GM19397 (cell line): ENCODE results near the gene BRAF.
"Not testable (repeated sequence)": the region's sequence is repeated elsewhere in the genome, so short reads cannot be mapped to it uniquely, and the experiment has no call there.

ENCODE experiments used
- ATAC-seq: cut with Tn5 transposase; IDR thresholded peaks from one replicate; pipeline ENCODE4 v1.9.1; 2021; ENCODE audit warnings: mild to moderate bottlenecking, moderate library complexity; ENCODE audit not compliant: unreplicated experiment

The BRAF gene

DNA sequence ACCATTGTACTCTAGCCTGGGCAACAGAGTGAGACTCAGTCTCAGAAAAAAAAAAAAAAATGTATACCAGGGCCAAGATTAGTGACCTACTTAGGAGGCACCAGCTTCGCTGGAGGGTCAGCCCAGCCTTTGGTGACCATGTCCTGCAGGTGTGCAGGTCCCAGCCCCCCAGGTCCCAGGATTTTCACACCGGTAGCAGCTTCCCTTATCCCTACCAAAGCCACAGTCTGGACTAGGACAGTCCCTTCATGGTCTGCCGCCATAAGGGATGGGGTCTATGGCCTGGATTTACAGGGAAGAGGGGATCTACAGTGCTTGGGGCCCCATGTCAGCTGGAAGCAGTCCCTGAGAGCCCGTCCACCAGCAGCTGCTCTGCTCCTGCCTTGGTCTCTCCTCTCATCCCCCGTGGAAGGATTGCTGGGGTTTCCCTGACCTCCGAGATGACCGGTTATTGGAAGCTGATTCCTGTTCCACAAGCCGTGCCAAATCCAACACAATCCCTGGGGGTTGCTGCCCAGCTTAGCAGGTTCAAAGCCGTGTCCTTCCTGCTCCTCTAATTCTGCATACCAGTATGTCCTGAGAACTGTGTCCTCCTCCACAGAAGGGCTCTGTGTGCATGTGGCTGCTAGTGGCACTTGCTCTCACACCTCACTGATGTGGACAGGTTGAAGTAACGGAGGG, 239.2 kb downstream of the BRAF start:
- ATAC-seq: no peak

DNA sequence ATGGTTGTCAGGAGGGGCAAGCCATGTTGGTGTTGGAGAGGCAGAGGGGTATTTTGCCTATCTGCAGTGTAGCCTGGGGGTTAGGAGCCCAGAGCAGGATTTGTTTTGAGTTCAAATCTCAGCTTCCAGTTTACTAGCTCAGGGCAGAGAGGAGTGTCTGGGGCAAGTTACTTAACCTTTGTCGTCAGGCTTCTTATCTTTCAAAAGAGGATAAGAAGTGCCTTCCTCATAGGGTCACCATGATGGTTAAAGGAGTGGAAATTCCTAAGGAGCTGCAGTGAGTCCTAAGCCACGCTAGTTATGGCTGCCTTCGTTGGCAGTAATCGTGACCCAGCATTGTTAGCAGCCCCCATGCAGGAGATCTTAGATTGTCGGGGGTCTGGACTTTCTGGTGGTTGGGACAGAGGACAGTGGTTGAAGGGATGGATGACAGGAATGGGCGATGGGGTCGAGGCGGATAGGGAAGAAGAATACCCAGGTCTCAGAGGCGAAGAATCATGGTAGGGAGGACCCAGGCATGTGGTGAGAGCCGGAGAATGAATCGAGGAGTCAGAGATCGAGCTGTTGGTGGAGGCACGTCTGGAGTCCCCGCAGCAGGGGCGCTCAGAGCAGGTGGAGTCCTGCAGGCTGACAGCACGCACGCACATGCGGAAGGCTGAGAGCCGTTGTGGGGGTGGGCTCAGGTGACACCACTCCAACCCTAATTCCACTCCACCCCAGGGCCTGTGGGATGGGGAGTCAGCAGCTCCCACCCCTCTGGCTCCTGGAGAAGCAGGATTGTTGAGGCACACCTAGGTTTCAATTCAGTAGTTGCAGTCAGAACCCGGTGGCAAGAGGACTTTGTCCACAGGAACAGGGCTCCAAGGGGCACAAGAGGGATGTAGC, 240.4 kb downstream of the BRAF start:
- ATAC-seq: no peak

DNA sequence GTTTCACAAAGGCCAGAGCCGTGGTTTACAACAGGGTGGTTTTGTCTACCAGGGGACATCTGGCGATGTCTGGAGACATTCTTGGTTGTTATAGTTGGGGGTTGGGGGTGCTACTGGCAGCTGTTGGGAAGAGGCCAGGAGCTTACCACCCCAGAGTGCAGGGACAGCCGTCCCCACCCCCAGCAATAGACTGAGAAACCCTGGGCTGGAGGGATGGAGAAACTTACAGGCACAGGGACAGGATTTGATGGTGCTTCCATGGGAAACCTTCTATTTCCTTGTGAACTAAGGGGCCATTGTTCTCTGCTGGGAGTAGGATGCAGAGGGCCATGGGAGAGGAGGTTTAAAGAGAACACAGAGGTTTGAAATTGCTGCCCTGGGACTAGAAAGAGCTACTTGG, 241.1 kb downstream of the BRAF start:
- no peak for ATAC-seq

DNA sequence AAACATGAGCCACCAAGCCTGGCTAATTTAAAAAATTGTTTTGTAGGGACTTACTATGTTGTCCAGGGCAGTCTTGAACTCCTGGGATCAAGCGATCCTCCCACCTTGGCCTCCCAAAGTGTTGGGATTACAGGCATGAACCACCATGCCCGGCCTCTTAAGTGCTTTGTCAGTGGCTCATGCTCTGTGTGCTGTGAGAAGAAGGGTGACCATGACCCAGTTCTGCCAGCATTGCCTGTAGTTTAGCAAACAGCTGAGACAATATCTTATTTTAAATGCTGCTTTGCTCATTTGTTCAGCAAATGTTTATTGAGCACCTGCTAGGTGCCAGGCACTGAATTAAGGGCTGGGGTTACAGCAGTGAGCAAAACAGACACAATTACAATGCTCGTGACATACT, 243.0 kb downstream of the BRAF start:
- no peak for ATAC-seq

DNA sequence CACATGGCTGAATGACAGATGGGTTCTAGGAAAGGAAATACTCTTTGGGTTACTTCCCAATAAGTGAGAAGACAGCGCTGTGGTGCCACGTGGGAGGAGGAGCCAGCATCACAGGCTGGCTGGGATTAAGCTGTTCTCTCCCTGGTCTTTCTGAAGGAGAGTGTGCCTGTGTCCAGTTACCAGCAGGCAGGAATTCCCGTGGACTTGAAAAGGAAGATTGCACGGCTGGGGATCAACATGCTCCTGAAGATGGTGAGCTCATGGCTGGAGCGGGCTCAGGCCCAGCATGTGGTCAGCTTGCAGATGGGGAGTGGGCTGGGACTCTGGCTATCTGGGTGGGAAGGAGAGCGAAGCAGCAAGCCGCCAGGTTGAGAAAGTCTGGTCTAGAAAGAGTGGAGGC, 243.8 kb downstream of the BRAF start:
- ATAC-seq: no peak

DNA sequence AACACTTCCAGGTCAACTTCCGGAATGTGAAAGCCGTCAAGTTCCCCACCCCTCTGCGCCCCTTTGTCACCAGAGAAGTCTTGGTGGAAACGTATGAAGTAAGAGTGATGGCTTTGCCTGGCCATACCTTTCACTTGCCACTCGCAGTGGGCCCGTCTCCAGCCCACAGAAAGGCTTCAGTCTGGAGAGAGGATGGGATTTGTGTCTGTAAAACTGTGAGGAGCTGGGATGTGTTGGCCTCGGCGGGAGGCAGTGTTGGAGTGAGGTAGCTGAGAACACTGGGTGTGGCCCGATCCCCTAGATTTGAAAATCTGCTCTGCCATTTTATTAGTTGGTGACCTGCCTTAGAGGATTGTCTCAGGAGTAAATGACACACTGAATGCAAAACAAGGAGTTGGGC, 245.5 kb downstream of the BRAF start:
- ATAC-seq: no peak

DNA sequence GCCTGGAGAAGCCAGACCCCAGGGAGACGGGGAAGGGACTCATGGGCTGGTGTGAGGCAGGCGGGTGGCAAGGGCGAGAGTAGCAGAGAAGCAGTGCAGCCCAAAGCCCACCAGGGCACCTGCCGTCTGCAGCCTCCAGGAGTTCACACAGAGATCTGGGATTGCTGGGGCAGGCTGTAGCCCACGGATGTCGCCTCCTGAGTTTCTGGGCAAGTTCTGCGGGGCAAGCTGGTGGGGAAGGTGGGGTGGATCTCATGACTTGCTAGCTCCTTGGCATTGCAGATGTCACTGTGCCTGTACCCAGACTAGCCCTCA, 246.0 kb downstream of the BRAF start:
- no peak for ATAC-seq

DNA sequence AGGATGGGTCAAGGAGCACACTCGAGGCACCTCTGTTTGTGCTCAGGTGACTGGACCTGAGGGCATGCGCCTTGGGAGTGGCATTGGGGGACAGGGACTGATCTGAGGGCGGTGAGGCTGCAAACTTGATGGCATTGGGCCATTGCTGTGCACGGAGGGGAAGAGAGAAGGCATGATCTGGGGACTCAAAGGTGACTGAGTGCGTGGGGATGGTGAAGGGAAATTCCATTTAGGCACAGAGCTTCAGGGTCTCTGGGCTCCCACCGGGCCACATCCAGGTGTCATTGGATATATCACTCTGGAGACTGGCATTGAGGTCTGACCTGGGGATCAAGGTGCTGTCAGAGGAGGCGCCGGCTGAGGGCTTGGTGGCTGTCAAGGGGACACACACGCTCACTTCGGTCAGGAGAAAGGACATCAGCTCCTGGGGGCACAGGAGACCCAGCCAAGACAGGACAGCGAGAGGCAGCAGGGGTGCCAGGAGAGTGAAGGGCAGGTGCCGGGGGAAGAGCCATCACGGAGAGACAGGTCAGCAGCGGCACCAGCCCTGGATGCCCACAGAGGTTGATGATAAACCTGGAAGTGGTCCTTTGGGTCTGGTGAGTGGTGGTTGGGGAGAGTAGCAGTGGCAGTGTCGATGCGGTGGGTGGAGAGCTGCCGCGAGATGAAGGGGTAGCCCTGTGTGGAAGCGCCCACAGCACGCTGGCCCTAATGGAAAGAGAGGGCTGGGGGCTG, 246.5 kb downstream of the BRAF start:
- ATAC-seq: no peak

DNA sequence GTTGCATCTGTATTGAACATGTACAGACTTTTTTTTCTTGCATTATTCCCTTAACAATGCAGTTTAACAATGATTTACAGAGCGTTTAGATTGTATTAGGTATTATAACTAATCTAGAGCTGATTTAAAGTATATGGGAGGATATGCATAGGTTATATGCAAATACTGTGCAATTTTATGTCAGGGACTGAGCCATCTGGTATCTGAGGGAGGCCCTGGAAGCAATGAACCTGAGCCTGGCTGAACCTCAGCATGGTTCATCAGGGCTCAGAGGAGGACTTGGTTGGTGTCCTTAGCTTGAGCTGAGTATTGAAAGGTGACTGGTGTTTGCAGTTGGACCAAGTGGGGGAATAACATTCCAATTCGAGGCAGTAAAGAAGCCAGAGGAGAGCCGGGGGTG, 247.2 kb downstream of the BRAF start:
- ATAC-seq: no peak

DNA sequence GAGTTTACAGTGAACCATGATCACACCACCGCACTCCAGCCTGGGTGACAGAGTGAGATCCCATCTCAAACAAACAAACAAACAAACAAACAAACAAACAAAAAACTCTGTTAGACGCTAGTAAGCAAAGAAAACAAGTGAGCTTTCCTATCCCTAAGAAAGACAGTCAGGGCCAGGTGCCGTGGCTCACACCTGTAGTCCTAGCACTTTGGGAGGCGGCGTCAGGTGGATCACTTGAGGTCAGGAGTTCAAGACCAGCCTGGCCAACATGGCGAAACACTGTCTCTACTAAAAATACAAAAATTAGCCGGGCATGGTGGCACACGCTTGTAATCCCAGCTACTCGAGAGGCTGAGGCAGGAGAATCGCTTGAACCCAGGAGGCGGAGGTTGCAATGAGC, 247.8 kb downstream of the BRAF start:
- not testable (repeated sequence) for ATAC-seq

DNA sequence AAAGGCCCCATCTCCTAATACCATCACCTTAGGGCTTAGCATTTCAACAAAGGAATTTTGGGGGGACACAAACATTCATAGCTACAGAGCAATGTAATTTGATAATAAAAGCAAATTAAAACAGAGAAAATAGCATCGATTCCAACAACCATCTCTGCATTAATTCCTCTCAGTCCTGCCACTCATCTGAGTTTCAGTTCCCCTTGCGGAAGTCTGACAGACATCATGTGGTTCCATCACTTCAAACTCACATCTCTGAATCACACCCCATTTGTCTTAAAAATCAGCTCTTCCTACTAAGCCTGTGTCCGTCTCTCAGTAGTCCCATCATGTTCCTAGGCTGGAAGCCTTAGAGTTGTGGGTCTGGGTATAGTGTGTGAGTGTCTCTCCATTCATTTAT, 248.4 kb downstream of the BRAF start:
- no peak for ATAC-seq

DNA sequence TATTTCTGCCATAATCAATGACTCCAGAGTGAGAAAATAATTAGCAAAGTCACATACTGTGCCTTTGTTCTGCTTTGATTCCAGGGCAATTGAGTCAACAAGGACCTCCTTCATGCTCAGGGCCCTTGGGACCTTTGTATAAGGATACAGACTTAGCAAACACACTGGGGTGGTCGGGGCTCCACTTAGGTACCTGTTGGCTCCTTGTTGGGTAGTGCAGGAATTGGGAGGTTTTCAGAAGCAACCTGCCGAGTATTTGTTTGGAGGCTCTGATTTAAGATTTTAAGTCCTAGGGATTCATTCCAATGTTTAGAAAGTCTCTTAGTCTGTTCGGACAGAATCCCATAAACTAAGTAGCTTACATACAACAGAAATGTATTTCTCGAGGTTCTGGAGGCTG, 249.0 kb downstream of the BRAF start:
- no peak for ATAC-seq

DNA sequence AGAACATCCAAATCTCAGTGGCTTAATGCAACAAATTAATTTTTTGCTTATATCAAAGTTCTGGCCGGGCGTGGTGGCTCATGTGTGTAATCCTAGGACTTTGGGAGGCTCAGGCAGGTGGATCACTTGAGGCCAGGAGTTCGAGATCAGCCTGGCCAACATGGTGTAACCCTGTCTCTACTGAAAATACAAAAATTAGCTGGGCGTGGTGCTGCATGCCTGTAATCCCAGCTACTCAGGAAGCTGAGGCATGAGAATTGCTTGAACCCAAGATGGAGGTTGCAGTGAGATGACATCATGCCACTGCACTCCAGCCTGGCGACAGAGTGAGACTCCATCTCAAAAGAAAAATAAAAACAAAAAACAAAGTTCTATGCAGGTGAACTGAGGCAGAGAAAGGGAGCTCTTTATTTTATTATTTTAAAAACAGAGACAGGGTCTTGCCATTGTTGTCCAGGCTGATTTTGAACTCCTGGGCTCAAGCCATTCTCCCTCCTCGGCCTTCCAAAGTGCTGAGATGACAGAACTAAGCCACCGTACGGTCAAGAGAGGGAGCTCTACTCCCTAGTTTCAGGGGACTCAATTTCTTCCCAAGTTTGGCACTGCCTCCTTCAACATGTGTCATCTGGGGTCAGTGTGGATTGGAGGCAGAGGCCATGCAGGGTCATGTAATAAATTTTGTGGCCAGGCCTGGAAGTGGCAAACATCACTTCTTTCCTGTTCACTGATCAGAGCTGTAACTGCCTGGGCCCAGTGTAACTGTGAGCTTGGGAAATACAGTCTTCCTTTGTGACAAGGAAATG, 249.6 kb downstream of the BRAF start:
- no peak for ATAC-seq

DNA sequence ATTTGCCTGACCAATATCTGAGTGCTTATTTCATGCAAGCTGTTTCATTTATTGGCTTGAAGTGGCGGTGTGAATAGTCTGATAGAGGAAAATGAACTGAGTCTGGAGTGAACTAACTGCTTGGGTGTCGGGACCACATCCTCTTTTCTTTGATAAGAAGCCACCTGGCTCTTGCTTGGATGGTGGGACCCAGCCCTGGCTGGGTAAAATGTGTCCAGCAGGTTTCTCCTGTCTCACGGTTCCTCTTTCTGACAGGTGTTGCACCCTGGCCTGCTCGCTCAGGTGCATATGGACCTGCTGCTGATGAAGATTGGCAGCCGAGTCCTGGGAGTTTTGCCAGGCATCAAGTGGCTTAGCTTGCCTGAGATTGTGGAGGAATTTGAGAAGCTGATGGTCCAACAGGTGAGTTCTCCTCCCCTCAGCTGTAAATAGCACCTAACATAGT, 250.4 kb downstream of the BRAF start:
- no peak for ATAC-seq

DNA sequence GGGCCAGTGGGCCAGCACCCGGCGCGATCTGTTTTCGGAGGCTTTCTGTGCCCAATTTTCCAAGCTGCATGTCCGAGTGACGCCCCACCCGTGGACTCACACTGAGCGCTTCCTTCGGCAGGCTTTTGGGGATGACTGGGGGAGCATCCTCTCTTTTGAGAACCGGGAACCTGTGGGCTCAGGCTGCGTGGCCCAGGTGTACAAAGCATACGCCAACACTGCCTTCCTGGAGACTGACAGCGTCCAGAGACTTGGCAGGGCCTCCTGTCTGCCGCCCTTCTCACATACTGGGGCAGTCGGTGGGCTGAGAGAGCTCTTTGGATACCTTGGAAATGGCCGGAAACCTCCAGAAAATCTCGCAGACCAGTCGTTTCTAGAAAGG, 251.0 kb downstream of the BRAF start:
- ATAC-seq: no peak

DNA sequence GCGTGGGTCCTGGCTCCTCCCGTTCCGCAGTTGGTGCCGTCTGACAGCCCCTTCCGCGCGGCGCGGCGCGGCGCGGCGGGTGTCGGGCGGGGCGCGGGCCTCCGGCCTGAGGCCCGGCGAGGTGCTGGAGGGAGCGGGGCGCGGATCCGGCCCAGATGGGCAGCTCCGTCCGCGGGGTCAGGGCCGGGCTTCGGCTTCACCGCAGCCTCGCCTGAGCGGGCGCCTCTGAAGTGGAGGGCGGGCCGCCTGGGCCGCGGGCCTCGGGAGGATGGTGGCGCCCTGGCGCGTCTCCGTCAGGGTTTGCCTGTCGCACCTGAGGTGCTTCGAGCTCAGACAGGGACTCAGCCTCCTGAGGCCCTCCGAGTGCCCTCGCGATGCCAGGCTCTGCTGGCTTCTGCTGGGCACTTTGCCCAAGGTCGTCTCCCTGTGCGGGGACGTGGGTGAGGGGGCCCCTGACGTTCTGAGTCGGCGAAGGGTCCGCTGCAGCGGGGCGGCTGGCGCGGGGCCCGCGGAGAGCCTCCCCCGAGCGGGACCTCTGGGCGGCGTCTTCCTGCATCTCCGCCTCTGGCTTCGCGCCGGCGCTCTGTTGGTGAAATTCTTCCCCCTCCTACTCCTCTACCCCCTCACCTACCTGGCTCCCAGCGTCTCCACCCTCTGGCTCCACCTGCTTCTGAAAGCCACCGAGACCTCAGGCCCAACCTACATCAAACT, 251.5 kb downstream of the BRAF start:
- ATAC-seq: peak; percentile 44

DNA sequence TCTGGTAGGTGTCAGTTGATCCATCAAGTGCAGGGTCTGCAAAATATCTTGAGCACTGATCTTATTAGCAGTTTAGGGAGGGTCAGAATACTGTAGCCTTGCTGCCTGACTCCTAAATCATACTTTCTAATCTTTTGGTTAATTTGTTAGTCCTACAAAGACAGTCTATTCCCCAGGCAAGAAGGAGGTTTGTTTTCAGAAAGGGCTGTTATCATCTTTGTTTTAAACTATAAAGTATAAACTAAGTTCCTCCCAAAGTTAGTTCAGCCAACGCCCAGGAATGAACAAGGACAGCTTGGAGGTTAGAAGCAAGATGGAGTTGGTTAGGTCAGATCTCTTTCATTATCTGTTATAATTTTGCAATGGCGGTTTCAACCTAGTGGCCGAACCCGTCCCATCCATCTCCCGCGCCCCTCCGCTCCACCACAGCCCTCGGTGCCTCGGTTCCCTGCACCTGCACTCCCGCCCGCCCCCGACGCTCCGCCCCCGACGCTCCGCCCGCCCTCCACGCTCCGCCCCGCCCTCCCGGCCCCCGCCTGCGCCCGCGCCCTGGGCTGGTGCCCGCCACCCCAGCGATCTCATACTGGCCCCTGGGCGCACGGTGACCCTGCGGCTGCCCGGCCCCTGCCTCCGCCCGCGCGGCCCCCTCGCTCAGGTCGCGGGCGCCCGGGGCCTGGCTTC, 252.2 kb downstream of the BRAF start, which contains the start of gene ADCK2:
Gene ADCK2, plus strand, starts transcription at position 564 of the 681 bp plus-strand sequence. CDS start 386 bp downstream, outside the sequence.
- peak; percentile 56 for ATAC-seq

DNA sequence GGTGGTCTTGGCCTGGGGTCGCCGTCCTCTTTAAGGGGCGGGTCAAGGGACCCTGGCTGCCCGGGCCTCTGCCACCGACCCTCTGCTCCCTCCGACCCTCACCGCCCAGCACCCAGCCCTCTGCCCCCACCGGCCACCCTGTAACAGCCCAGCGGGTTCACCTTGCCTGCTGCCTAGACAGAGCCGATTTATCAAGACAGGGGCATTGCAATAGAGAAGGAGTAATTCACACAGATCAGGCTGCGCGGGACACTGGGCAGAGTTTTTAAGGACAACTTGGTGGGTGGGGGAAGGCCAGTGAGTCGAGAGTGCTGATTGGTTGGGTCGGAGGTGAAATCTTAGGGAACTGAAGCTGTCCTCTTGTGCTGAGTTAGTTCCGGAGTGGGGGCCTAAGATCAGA, 252.8 kb downstream of the BRAF start:
- no peak for ATAC-seq

DNA sequence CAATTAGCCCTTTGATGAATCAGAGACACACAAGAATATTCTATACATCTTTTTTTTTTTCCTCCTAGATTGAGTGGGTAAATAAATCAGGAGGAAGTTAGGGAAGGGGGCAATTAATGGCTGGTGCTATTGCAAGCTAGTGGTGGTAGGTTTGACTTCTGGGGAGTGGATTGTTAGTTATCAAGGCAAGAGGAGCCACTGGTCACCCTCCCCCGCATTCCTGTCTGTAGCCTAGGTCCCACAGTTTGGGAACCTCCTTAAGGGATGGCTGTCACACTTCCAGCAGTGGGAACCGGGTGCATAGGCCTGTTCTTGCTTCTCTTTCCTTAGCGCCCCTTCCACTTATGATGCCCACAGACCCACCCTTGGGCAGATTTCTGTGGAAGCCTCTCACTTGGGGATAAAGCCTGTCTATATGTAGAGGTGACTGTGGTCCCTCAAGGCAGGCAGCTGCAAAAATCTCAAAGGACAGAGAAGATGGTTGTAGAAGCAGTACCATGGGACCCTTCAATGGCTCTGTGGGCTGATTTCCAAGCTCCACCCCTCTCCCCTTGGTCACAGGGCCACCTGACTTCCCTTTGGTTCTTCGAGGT, 254.3 kb downstream of the BRAF start:
- ATAC-seq: no peak
